DND-41 (cell line): Measurements from ENCODE around the gene OCSTAMP.

ENCODE experiments used
- ATAC-seq: fragments of 200-7000 bp; cut with Tn5 transposase; 3 replicates; pipeline ENCODE4 v1.9.1; 2021; ENCODE audit warnings: low read depth; ENCODE audit not compliant: insufficient read depth
- DNase-seq: peaks from one replicate; pipeline ENCODE4 v3.0.0-alpha.2; 2020
- H2AFZ ChIP-seq: 2 replicates; pipeline ENCODE4 v1.6.0; 2012; ENCODE audit warnings: low read depth, low read length
- H3K27ac ChIP-seq: 2 replicates; pipeline ENCODE4 v1.5.1; 2012; ENCODE audit warnings: low read length, inconsistent platforms
- H3K27me3 ChIP-seq: fragments of 200-600 bp; sonication (generic); 2 replicates; pipeline ENCODE4 v1.6.0; 2012; ENCODE audit warnings: low read length, mild to moderate bottlenecking, inconsistent platforms; ENCODE audit not compliant: insufficient read depth, poor library complexity
- H3K36me3 ChIP-seq: 2 replicates; pipeline ENCODE4 v1.5.1; 2012; ENCODE audit warnings: low read length, inconsistent platforms; ENCODE audit not compliant: insufficient read depth
- H3K4me1 ChIP-seq: 2 replicates; pipeline ENCODE4 v1.5.1; 2012; ENCODE audit warnings: mild to moderate bottlenecking, low read length; ENCODE audit not compliant: insufficient read depth
- H3K4me2 ChIP-seq: 2 replicates; pipeline ENCODE4 v1.6.0; 2012; ENCODE audit warnings: mild to moderate bottlenecking, moderate library complexity, low read length, inconsistent platforms; ENCODE audit not compliant: insufficient read depth
- H3K4me3 ChIP-seq, 2 experiments: fragments of 200-600 bp in 1 of 2; shearing (Covaris generic) in 1 of 2; 2 replicates each; pipeline ENCODE4 v1.5.1; 2012 to 2016; ENCODE audit warnings: inconsistent platforms in 2 of 2, low read length in 2 of 2, mild to moderate bottlenecking in 2 of 2, low read depth in 1 of 2, moderate library complexity in 1 of 2
- H3K79me2 ChIP-seq: 2 replicates; pipeline ENCODE4 v1.6.0; 2012; ENCODE audit warnings: low read length, inconsistent platforms; ENCODE audit not compliant: insufficient read depth
- H3K9ac ChIP-seq: 2 replicates; pipeline ENCODE4 v1.6.0; 2012; ENCODE audit warnings: low read depth, mild to moderate bottlenecking, inconsistent platforms, low read length, moderate library complexity
- H3K9me3 ChIP-seq: 2 replicates; pipeline ENCODE4 v1.5.1; 2012; ENCODE audit warnings: low read length, moderate library complexity, mild to moderate bottlenecking, inconsistent platforms; ENCODE audit not compliant: insufficient read depth, severe bottlenecking
- H4K20me1 ChIP-seq: 2 replicates; pipeline ENCODE4 v1.6.0; 2012; ENCODE audit warnings: low read length; ENCODE audit not compliant: insufficient read depth
- EZH2 ChIP-seq: IDR thresholded peaks from 3 replicates; pipeline ENCODE4 v1.6.1; 2012; ENCODE audit warnings: borderline replicate concordance, low read depth, mild to moderate bottlenecking, moderate library complexity, low read length, inconsistent platforms; ENCODE audit not compliant: severe bottlenecking
- TF ChIP-seq, protein P1 (sequence below): IDR thresholded peaks from 2 replicates; pipeline ENCODE4 v1.5.1; 2012; ENCODE audit warnings: borderline replicate concordance, low read length, moderate library complexity, mild to moderate bottlenecking; ENCODE audit not compliant: poor library complexity, severe bottlenecking; ENCODE audit errors: extremely low read depth

The OCSTAMP gene

DNA sequence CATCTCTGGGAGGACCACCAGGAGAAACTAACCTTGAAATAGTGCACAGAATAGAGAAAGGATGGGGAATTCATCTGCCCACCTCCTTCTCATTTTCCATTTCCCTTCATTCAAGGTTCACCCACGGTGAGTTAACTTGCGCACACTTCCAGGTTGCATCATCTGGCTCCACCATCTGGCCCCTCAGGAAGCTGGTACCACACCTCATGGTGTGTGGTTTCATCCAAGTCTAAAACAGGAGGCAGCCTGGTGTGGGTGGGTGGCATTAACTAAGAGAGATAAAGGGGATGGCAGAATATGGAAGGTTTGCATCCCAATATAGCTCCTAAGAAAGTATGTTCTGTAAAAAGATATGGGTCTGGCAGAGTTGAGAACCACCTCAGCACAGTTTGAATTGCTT lies 40.9 kb downstream of the OCSTAMP start:
- peaks cover 10% of the 10 kb centered on the region for H3K27me3 ChIP-seq
- ATAC-seq (no peak), DNase-seq (no peak)
- H2AFZ ChIP-seq, result no peak overlapping the region
- H3K36me3 ChIP-seq, result no peaks in the 10 kb centered on the region
- H3K4me2 ChIP-seq, result no peak overlapping the region
- H4K20me1 ChIP-seq, result no peaks in the 10 kb centered on the region
- no peak overlapping the region for H3K9ac ChIP-seq
- no peaks in the 10 kb centered on the region for H3K79me2 ChIP-seq
- TF ChIP-seq, protein P1, sequence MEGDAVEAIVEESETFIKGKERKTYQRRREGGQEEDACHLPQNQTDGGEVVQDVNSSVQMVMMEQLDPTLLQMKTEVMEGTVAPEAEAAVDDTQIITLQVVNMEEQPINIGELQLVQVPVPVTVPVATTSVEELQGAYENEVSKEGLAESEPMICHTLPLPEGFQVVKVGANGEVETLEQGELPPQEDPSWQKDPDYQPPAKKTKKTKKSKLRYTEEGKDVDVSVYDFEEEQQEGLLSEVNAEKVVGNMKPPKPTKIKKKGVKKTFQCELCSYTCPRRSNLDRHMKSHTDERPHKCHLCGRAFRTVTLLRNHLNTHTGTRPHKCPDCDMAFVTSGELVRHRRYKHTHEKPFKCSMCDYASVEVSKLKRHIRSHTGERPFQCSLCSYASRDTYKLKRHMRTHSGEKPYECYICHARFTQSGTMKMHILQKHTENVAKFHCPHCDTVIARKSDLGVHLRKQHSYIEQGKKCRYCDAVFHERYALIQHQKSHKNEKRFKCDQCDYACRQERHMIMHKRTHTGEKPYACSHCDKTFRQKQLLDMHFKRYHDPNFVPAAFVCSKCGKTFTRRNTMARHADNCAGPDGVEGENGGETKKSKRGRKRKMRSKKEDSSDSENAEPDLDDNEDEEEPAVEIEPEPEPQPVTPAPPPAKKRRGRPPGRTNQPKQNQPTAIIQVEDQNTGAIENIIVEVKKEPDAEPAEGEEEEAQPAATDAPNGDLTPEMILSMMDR, result no peak
- TF ChIP-seq EZH2, result no peak
- no peaks in the 10 kb centered on the region for H3K4me1 ChIP-seq
- no peaks in the 10 kb centered on the region for H3K9me3 ChIP-seq
- H3K27ac ChIP-seq, result no peak overlapping the region
- no peak overlapping the region for H3K4me3 ChIP-seq

DNA sequence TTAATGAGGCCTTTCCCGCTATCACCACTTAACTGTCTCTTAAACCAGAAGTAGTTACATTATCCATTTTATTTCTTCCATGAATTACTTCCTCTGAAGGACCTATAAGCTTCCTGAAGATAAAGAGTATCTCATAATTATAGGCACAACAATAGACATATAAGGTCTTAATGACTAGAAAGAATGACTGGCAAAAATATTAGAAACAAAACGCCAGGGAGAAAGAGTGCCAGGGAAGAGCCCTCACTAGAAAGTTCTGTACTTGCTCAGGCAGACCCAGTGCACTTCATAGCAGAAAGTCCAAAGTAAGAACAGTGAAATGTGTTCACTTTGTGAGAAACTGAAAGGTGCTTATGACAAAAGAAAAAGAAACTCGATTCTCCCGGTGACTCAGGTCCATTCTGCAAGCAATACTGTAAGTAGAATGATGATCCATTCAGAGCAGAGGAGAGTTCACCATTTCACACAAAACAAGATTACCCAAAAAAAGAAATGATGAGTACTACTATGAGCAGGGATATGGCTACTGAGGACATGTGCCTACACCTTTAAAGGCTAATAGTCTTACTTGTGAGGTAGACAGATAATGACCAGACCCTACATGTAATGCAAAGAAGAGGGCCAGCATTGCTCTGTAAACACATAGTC lies 42.6 kb downstream of the OCSTAMP start:
- Histone ChIP-seq H3K27me3 (peaks cover 10% of the 10 kb centered on the region), H3K36me3 (no peaks in the 10 kb centered on the region), H3K4me2 (no peak overlapping the region), H3K79me2 (no peaks in the 10 kb centered on the region), H3K4me1 (no peaks in the 10 kb centered on the region), H3K9ac (no peak overlapping the region), H3K4me3 (no peak overlapping the region), H3K9me3 (no peaks in the 10 kb centered on the region), H3K27ac (no peak overlapping the region), H4K20me1 (no peaks in the 10 kb centered on the region), H2AFZ (no peak overlapping the region)
- no peak for DNase-seq
- ATAC-seq, result no peak
- TF ChIP-seq EZH2, result no peak
- TF ChIP-seq, protein P1, result no peak

DNA sequence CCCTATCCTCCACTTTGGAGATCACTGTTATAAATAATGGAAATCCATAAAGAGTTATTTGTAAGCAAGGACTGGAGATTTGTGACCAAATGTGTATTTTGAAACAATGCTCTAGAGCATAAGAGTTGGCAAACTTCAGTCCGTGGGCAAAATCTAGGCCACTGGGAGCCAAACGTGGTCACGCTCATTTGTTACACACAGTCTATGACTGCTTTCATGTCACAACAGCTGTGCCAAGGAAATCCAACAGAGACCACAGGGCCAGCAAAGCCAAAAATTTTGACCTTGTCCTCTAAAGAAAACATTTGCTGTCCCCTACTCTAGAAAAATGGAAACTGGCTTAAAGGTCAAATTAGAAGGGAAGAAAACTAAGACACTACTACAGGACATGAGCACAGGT lies 44.9 kb downstream of the OCSTAMP start:
- Histone ChIP-seq H3K27ac (no peak overlapping the region), H3K9ac (no peak overlapping the region), H2AFZ (no peak overlapping the region), H3K9me3 (peaks cover 14% of the 10 kb centered on the region), H3K4me1 (no peaks in the 10 kb centered on the region), H3K79me2 (no peaks in the 10 kb centered on the region), H3K27me3 (peaks cover 10% of the 10 kb centered on the region), H4K20me1 (no peaks in the 10 kb centered on the region), H3K4me2 (no peak overlapping the region), H3K36me3 (no peaks in the 10 kb centered on the region), H3K4me3 (no peak overlapping the region)
- ATAC-seq (no peak), DNase-seq (no peak)
- TF ChIP-seq, protein P1, result no peak
- no peak for TF ChIP-seq EZH2

DNA sequence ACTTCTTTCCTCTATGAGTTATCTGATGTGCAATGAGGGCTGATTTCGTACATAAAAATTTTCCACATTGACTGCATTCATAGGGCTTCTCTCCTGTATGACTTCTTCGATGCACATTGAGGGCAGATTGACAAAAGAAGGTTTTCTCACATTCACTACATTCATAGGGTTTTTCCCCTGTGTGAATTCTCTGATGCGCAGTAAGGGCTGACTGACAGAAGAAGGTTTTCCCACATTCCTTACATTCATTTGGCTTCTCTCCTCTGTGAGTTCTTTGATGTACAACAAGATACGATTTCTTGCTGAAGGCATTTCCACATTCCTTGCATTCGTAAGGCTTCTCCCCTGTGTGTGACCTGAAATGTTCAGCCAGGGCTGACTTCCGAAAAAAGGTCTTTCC lies 48.5 kb downstream of the OCSTAMP start:
- ATAC-seq, result no peak
- DNase-seq, result no peak
- H3K79me2 ChIP-seq, result no peaks in the 10 kb centered on the region
- peaks cover 2% of the 10 kb centered on the region for H3K27me3 ChIP-seq
- no peak overlapping the region for H3K9ac ChIP-seq
- no peaks in the 10 kb centered on the region for H3K4me1 ChIP-seq
- no peaks in the 10 kb centered on the region for H3K36me3 ChIP-seq
- H3K4me3 ChIP-seq, result no peak overlapping the region
- no peak overlapping the region for H2AFZ ChIP-seq
- H3K9me3 ChIP-seq, result peaks cover 14% of the 10 kb centered on the region
- no peak overlapping the region for H3K27ac ChIP-seq
- no peak overlapping the region for H3K4me2 ChIP-seq
- TF ChIP-seq EZH2, result no peak
- TF ChIP-seq, protein P1, result no peak
- H4K20me1 ChIP-seq, result no peaks in the 10 kb centered on the region
